Uterus (tissue), 4 donors: ENCODE data around the gene ATP6V0E2. TPM values are rescaled to one million over a fixed set of nuclear protein-coding genes. Genes with fewer than 3 reads are reported as not detected.

ENCODE experiments used
- DNase-seq, 2 donors: peaks; one replicate each; pipeline ENCODE4 v3.0.0-alpha.2; 2019 to 2020
- H3K27ac ChIP-seq, 2 donors: fragments of 200-600 bp; sonication (generic); 1 replicate in 1 of 2; 2 replicates in 1 of 2; pipeline ENCODE4 v1.5.1; 2016 to 2018
- H3K27me3 ChIP-seq, 2 donors: fragments of 200-600 bp; sonication (generic); one replicate each; pipeline ENCODE4 v1.5.1; 2018 to 2019; ENCODE audit warnings: control low read depth in 1 of 2
- H3K36me3 ChIP-seq, 2 donors: fragments of 200-600 bp; sonication (generic); one replicate each; pipeline ENCODE4 v1.5.1; 2019; ENCODE audit warnings: control low read depth in 1 of 2
- H3K4me1 ChIP-seq, 2 donors: fragments of 200-600 bp; sonication (generic); one replicate each; pipeline ENCODE4 v1.5.1; 2018 to 2019; ENCODE audit warnings: control low read depth in 1 of 2
- H3K4me3 ChIP-seq, 2 donors: fragments of 200-600 bp; sonication (generic); 1 replicate in 1 of 2; 2 replicates in 1 of 2; pipeline ENCODE4 v1.5.1; 2018 to 2019; ENCODE audit warnings: mild to moderate bottlenecking in 1 of 2
- H3K9me3 ChIP-seq, 2 donors: fragments of 200-600 bp; sonication (generic); one replicate each; pipeline ENCODE4 v1.5.1; 2019; ENCODE audit warnings: control low read depth in 1 of 2
- CTCF ChIP-seq, 4 experiments: fragments of 200-600 bp in 2 of 4; fragments of 450-650 bp in 2 of 4; sonication (generic) in 2 of 4; IDR thresholded peaks; one replicate each; pipeline ENCODE4 v1.5.1; 2016 to 2019; ENCODE audit warnings: antibody characterized with exemption in 4 of 4, mild to moderate bottlenecking in 2 of 4, moderate library complexity in 1 of 4
- POLR2A ChIP-seq, 2 donors: fragments of 450-650 bp; IDR thresholded peaks; one replicate each; pipeline ENCODE4 v1.6.1; 2016; ENCODE audit warnings: antibody characterized with exemption in 2 of 2, mild to moderate bottlenecking in 1 of 2, moderate library complexity in 1 of 2
- intact Hi-C: fragments of 100-400 bp; cut with DNase I; formaldehyde crosslinking; loops from one replicate; pipeline ENCODE4 v1.15.1; 2023; ENCODE audit warnings: low total_unique reads
- total RNA-seq, 4 donors: library from RNA; depleted of rRNA in 3 of 4; stranded (reverse); fragments of >200 nt in 3 of 4; gene quantifications; one replicate each; pipeline versions ENCODE4 v1.1.0 to v1.2.4, GENCODE V29; 2014 to 2023
- donor health status: DM: yes; HTN: yes; CAD: no.

ATP6V0E2 gene
- total RNA-seq, 4 donors from 2014 or later = 2.6 to 22.5 (median 10.1) TPM

- Histone ChIP-seq H3K27ac (no peak overlapping the region), H3K36me3 (no peaks in the 10 kb centered on the region), H3K4me3 (no peak overlapping the region), H3K4me1 (no peaks in the 10 kb centered on the region), H3K27me3 (no peaks in the 10 kb centered on the region), H3K9me3 (no peaks in the 10 kb centered on the region)
- intact Hi-C loops = loop anchor here (10.0 kb wide), 1 partner anchor 60 kb away; the partner anchor contains the start of gene ZNF467
- TF ChIP-seq CTCF (IDR thresholded peaks at IDR 0.05) = no peak
- no peak for TF ChIP-seq POLR2A (IDR thresholded peaks at IDR 0.05)
- no peak for DNase-seq
Measured at GRCh38 chr7:149834601-149835000, 39.2 kb upstream of the ATP6V0E2 start.

- H3K36me3 ChIP-seq = no peaks in the 10 kb centered on the region
- H3K9me3 ChIP-seq = no peaks in the 10 kb centered on the region
- H3K27ac ChIP-seq = no peak overlapping the region
- intact Hi-C loops = loop anchor here (5.0 to 10.0 kb wide), 2 partner anchors 62 to 124 kb away; partner anchors contain the start of gene ZNF467
- no peaks in the 10 kb centered on the region for H3K27me3 ChIP-seq
- no peak overlapping the region for H3K4me3 ChIP-seq
- DNase-seq = no peak
- TF ChIP-seq POLR2A (IDR thresholded peaks at IDR 0.05) (no peak), CTCF (IDR thresholded peaks at IDR 0.05) (no peak)
- H3K4me1 ChIP-seq = no peaks in the 10 kb centered on the region
Measured at GRCh38 chr7:149836434-149836833, 37.3 kb upstream of the ATP6V0E2 start.

GRCh38 chr7:149837564-149838223, 36.1 kb upstream of the ATP6V0E2 start:
- no peaks in the 10 kb centered on the region for H3K36me3 ChIP-seq
- no peaks in the 10 kb centered on the region for H3K4me1 ChIP-seq
- H3K27me3 ChIP-seq = no peaks in the 10 kb centered on the region
- DNase-seq = peak in 1 of 2 donors; percentile 12
- intact Hi-C loops = loop anchor here (5.0 to 10.0 kb wide), 2 partner anchors 63 to 125 kb away; partner anchors contain the start of gene ZNF467
- peak overlapping the region in 1 of 2 donors; percentile 96 for H3K27ac ChIP-seq
- peak overlapping the region in 1 of 2 donors; percentile 61 for H3K4me3 ChIP-seq
- TF ChIP-seq POLR2A (IDR thresholded peaks at IDR 0.05) (no peak), CTCF (IDR thresholded peaks at IDR 0.05) (no peak)
- H3K9me3 ChIP-seq = no peaks in the 10 kb centered on the region

- intact Hi-C loops = loop anchor here (5.0 to 10.0 kb wide), 2 partner anchors 64 to 126 kb away; partner anchors contain the start of gene ZNF467
- H3K27ac ChIP-seq = peak within 1 kb of the TSS; percentile 83 to 96
- peak; percentile 97 for DNase-seq
Measured at GRCh38 chr7:149838224-149838991, 35.4 kb upstream of the ATP6V0E2 start, which contains the start of gene ZNF862. Gene ZNF862, plus strand, starts transcription at chr7:149838375. Its CDS starts 237 bp downstream, at chr7:149838612.

More at GRCh38 chr7:149838224-149838991, 35.4 kb upstream of the ATP6V0E2 start, which contains the start of gene ZNF862:
- H3K36me3 ChIP-seq = no peaks in the 10 kb centered on the region
- no peaks in the 10 kb centered on the region for H3K9me3 ChIP-seq
- no peaks in the 10 kb centered on the region for H3K27me3 ChIP-seq
- TF ChIP-seq POLR2A (IDR thresholded peaks at IDR 0.05) = peak; percentile 81 to 90
- TF ChIP-seq CTCF (IDR thresholded peaks at IDR 0.05) = peak in 2 of 4 experiments; percentile 10 to 30
- H3K4me1 ChIP-seq = no peaks in the 10 kb centered on the region
- peak within 1 kb of the TSS; percentile 61 to 90 for H3K4me3 ChIP-seq
